GM18909 (cell line): Measurements from ENCODE around the gene GSE1.

Experiments
- ATAC-seq: cut with Tn5 transposase; IDR thresholded peaks from one replicate; pipeline ENCODE4 v1.9.1; 2021; ENCODE audit warnings: mild to moderate bottlenecking; ENCODE audit not compliant: unreplicated experiment, poor library complexity

Gene GSE1

DNA sequence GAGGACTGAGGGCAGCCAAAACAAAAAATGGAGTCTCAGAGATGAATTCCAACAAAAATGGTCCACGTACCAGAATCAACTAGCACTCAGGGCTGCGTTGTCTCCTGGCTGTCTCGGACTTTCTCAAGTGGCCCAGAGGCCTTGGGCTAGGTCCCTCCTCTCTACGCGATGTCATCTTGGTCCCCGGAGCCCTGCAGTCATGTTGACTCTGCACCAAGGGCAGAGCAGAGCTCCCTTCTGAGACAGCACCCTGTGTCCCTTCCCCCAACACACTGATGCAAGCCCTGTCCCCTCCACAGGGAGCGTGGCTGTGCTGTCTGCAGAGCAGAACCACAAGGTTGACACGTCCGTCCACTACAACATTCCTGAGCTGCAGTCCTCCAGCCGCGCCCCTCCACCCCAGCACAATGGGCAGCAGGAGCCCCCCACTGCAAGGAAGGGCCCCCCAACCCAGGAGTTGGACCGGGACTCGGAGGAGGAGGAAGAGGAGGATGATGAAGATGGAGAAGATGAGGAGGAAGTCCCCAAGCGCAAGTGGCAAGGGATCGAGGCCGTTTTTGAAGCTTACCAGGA is 54.8 kb downstream of the GSE1 start:
- ATAC-seq: no peak

DNA sequence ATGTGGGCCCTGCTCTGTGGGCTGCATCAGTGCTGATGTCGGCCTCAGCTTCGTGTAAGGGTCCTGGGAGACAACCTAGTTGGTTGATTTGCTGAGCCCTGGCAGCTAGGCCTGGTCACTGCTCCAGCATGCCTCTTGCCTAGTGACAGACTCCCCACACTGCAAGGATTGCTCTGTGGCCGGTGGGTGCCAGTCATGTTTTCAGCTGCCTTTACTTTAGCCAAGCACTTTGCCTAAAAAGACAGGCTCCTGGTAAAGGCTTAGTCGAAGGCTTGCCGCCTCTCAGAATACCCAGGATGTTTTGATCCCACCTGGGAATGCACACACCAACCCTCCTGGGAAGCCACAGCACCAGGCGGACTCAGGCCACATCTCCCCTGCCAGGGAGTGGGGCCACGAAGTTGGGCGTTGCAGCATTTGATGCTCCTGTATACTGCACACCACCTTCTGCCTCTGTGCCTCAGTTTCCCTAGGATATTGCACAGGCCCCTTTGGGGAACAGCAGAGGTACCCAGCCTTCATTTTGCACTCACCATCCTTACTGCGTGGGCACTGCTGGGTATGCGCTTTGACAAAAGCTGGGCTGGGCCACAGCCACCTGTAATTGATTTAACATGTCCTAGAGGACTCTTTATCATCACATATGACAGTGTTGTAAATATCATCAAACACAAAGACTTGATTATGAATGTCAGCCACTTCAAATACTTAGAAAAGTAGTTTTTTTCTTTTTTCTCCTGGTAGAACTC is 55.7 kb downstream of the GSE1 start:
- ATAC-seq: no peak

DNA sequence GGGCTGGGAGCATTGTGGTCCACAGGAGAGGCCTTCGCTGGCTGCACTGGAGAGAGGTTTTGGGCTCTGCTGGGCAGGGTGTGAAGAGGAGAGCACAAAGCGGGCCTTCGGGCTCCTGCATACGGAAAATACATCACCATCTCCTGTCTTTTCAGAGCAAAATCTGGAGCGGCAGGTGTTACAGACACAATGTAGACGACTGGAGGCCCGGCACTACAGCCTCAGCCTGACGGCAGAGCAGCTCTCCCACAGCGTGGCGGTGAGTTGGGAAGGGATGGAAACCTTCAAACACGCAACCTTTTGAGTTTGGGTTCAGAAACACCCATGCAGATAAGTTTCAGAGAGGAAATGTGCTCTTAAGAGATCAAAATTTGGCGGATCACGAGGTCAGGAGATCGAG is 57.7 kb downstream of the GSE1 start:
- no peak for ATAC-seq

DNA sequence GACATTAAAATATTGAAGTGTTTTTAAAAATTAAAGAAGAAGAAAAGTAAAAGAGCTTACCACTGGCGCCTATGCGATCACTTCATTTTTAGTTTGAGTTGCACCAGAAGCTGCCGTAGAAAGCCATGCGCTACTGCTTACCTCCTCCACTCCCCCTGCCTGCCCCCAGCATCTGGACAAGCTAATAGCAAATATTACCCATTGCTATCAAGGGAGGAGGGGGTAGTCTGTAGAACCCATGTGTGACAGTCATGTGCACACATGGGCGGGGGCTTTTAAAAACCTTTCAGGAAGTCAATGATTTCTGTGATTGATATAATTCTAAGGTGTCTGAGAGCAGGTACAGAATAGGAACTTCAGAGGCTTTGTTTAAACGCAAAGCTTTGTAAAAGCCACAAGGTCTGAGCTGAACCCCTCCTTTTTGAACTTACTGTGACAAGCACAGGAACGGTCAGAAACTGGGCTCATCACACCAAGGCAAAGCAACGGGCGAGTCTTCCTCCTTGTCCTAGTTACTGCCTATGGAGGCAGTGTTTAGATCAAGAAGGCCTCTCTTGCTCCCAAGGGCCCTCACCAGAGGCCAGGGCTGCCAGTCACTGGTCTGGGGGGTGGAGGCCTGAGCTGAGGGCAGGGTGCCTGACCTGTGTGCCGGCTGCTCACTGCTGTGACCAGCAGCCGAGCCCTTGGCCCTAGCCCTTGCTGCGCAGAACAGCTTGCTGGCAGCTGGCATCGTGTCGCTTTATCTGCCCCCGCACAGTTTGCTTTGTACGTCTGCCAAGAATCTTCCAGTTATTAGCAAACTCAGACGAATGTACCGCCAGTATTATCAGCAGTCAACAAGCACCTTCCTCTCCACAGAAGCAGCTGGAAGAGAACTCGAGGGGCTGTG is 60.7 kb downstream of the GSE1 start:
- ATAC-seq: no peak

DNA sequence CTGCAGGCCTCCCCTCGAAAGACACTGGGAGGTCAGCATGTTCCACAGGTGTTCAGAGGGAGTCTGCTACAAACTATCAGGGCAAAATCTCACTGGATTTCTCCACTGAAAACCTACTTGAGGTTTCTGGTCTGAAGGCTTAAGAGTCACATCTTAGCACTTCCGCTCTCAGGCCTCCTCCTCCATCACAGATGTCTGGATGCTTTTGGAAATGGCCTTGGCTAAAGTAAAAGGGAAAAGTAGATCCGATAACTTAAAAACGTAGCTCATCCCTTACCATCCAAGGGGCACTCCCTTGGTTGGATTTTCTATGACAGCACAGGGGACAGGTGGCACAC is 61.3 kb downstream of the GSE1 start:
- ATAC-seq: no peak

DNA sequence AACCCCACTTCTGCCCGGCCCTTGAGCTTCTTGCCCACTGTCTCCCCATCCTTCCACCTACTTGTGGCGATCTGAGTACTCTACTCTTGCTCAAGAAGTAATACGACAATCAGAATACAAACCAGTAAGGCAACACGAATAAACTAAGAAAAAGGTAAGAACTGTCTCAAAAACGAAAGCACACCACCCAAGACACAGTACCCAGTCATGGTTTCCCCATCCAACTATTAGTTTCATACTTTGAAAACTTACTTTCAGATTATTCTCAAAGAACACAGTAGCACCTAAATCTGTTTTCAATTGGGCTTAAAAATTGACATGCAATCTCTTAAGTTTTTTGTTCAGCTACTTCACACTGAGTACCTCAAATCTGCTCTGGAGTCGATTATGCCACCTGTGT is 61.7 kb downstream of the GSE1 start:
- no peak for ATAC-seq

DNA sequence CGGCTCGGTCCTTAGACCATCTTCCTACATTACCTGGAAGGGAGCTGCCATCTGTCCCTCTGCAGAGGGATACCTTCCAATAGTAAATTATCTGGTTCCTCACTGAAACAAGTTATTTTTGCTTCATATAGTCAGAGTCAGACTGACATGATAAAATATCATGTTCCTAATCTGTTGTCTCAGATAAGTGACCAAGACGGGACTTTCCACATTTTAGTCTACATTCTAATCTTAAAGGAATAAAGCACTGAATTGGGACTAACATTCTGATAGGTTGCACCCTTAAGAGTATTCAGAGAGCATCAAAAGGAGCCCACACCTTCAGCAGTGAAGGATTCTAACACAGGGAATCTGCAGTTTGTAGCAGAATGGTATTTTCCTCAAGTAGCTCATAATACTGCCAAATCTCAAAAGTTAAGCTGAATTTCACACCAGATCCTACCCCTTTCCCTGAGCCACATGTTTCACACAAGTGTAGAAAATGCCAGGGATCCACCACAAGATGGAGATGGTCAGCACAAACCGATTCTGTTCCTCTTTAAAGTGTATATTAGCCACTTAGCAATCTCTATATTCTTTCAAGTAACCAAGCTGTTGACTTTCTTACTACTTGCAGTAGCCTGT is 62.2 kb downstream of the GSE1 start:
- ATAC-seq: no peak

DNA sequence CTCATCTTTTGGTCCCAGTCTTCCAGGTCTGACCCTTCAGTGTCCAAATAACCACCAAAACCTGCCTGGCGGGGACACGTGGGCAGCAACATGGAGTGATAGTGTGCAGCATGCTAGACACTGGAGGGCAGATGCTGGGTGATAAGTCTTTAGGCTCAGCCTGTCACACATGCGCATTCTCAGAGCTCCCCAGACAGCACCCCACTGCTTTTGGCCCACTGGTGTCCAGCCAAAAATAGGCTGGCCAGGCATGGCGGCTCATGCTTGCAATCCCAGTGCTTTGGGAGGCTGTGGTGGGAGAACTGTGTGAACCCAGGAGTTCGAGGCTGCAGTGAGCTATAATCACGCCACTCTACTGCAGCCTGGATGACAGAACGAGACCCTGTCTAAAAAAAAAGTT is 63.3 kb downstream of the GSE1 start:
- no peak for ATAC-seq

DNA sequence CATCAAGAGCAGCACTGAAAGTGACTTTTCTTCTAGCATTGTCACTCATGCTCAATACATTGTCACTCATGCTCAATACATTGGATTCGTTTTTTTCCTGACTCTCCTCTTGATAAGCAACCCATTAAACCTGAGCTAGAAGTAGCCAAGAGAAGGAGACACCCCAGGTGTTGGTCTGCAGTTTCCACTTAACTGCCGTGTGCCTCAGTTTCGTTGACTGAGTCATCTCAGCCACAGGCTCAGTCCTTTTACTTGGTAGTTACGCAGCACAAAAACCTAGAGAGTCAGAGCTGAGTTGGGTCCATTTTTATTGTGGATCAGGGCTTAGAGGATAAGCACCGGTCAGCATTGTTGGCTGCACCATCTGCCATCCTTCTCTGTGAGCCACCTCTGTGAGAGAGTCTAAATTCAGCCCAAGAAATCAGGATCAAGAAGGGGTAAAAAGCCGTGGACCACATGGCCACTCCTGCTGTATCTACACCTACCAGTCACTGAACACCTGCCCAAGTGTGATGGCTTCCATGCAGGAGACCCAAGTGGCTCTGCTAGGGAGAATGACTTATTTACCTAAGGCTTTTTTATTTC is 64.4 kb downstream of the GSE1 start:
- ATAC-seq: no peak

DNA sequence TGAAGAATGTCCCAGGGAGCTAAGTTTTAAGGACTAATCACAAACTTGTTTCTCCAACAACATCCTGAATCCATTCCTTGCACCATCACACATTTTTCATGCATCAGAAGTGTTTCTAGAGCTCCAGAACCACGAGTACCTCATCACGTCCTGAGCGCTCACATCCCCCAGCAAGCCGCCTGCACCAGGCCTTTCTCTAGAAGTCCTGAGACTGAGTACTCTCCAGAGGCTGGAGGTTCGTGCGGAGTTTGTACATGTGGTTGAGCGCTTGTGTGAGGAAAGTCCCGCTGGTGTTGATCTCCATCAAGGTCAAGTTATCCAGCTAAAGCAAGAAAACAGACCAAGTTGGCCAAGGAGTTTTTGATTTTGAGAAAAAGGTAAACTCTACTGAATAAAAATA is 64.9 kb downstream of the GSE1 start:
- ATAC-seq: no peak

DNA sequence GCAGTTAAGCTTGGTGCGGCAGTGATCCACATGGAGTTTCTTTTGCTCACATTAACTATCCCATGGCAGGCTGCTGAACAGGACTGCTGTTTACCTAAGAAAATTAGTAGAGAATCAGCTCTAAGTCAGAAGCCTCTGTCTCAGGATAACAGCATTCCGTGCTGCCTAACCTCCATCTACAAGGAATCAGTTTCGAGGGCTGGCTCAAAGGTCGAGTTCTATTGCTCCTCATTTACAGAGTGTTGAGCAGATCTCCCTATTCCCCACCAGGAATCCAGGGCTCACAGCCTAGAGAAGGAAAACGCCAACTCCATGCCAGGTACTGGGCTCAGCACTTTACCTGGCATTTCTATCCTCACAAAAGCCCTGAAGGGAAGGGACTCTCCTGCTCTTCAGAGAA is 65.7 kb downstream of the GSE1 start:
- ATAC-seq: no peak

DNA sequence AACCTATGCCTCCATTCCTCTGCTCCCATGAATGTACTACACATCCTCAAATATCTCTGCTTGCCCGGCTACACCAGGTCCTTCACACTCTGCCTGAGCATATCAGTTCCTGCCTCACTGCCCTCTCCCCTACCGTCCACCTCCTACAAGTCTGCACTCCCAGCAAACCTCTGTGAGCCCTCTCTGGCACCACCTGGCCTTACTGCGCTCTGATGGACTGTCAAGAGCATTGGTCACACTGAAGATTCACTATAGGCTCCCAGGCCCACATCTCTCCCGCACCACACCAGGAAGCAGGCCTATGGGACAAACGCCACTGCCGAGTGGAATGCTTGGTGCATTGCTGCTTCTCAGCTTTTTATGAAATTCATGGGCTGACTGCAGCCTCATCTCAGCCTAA is 66.7 kb downstream of the GSE1 start:
- ATAC-seq: no peak

DNA sequence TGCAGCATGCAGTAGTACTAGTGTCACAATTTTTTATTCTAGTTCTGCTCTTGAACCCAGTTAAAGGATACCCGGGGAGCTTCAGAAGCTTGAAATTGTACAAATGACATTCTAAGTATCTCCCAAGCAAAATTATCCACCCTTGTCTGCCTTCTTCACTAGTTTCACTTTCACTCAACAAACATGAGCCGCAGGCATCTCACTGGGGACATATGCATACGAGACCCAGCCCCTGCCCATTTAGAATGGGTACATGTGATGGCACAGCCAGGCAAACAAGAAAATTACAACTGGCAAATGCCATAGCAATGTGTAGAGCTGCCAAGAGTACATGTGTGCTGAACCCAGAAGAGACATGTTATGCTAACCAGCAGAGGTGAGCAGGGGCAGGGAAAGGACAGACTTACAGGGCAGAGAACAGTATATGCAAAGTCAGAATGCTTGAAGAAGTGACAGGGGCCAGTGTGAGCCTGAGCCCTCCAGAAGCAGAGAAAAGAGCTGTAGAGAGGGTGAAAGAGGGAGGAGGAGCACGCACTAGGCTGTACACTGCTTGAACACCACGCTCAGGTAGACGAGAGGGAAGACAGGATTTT is 67.3 kb downstream of the GSE1 start:
- no peak for ATAC-seq

DNA sequence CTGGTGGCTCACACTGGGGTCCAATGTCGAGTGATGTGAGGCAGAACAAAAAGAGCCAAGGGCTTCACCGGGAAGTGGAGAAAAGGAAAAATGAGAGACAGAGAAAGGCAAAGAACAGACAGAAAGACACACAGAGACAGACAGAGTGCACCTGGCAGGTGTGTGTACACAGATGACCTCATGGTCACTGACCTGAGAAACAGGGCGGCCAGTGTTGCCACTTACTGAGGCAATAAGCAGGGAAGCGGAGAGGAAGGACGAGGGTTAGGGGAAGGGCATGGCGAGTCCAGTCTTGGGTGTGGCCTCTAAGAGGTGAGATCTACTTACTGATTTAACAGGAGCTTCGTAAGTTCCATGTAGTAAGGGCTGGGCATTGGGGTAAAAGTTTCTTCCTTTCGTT is 68.1 kb downstream of the GSE1 start:
- ATAC-seq: no peak

DNA sequence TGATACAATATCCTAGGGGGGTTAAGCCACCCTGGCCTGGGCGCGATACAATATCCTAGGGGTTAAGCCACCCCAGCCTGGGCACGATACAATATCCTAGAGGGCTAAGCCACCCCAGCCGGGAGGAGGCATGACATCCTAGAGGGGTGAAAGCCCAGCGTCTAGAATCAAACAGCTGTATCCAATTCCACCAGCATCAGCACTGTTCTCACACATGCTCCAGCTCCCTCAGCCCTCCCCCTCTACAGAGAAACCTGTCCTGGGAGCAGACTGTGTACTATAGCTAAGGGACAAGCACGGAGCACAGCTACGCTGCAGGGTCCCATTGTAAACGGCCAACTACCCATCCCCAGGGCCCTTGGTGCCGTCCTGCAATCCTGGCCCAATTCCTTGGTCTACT is 69.4 kb downstream of the GSE1 start:
- ATAC-seq: no peak

DNA sequence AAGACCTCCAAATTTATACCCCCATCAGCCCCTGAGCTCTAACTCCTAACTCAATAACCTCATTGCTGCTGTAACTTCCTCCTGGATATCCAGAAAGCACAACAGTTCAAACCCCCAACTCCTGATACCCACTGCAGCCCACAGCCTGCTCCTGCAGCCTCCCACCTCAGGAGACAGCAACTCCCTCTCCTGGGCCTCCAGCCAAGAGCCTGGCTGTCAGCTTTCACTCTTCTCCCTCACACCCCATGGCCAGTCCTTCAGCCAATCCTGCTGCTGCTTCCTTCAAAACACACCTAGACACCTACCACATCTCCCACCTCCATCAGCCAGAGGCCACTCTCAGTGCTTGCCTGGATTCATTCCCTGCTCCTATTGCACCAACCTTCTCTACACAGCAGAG is 70.2 kb downstream of the GSE1 start:
- ATAC-seq: no peak

DNA sequence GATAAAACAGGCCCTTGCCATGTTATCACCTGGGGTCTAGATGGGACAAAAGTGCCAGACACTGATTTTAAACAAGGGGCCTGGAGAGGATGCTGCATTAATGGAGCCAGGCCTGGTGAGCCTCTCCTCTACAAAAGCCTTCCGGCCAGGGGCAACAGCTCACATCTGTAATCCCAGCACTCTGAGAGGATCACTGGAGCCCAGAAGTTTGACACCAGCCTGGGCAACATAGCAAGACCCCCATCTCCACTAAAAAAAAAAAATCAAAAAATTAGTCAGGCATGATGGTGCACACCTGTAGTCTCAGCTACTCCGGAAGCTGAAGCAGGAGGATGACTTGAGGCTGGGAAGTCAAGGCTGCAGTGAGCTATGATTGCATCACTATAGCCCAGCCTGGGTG is 72.1 kb downstream of the GSE1 start:
- no peak for ATAC-seq

DNA sequence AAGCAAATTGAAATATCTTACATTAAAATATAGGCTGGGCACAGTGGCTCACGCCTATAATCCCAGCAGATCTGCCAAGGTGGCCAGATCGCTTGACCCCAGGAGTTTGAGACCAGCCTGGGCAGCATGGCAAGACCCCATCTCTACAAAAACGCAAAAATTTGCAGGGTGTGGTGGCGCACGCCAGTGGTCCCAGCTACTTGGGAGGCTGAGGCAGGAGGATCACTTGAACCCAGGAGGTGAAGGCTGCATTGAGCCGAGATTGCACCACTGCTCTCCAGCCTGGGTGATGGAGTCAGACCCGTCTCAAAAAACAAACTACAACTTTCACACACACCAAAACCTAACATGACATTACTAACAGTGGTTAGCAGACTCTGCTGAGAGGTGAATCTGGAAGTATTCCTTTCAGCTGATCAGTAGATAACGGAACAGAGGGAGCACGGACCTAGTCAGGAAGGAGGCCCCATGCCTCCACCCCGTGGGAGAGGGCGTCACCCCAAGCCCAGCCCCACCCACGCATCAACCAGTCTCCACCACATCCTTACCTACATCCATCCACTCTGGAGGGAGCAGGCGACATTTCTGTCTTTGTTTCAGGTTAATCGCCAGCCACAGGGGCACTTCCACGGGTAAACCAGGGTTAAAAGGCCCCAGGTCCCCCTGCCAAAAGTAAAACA is 73.9 kb downstream of the GSE1 start:
- no peak for ATAC-seq

DNA sequence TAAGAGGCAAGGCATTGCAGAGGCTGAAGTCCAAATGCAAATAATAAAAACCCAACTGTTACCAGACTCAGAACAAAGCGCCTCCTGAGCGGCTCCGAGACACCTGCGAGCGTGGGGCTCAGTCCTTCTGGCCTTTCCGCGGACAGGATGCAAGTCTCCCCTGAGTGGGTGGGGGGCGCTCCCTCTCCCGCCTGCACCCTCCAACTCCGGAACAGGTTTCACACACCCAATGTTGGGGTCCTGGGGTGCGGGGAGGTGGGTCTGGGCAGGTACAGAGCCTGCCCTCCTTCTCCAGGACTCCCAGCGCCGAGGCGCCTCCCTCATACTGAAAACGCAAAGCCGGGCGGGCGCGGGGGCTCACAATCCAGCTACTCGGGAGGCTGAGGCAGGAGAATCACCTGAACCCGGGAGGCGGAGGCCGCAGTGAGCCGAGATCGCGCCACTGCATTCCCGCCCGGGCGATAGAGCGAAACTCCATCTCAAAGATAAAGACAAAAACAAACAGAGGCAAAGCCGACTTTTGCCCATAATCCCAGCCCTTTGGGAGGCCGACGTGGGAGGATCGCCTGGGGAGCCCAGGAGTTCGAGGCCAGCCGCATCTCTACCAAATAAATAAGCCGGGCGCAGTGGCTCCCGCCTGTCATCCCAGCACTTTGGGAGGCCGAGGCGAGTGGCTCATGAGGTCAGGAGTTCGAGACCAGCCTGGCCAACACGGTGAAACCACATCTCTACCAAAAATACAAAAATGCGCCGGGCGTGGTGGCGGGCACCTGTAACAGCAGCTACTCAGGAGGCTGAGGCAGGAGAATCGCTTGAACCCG is 74.7 kb downstream of the GSE1 start:
- ATAC-seq: peak; percentile 2
